Effector memory CD4-positive, alpha-beta T cell (primary cell): ENCODE data around the gene ORMDL3.
A peak's percentile ranks its signal among the peaks of the same experiment; 100 is the strongest.
"Not testable (repeated sequence)": the region's sequence is repeated elsewhere in the genome, so short reads cannot be mapped to it uniquely, and the experiment has no call there.

Source experiments
- DNase-seq, 3 donors: peaks; one replicate each; pipeline ENCODE4 v3.0.0-alpha.2; 2020
- H3K27ac ChIP-seq: 2 replicates; pipeline ENCODE4 v1.7.0; 2013; ENCODE audit warnings: mild to moderate bottlenecking, low read length, moderate library complexity; ENCODE audit not compliant: insufficient read depth, poor library complexity, severe bottlenecking
- H3K27me3 ChIP-seq: replicated peaks from 2 replicates; pipeline ENCODE4 v1.7.0; 2013; ENCODE audit warnings: mild to moderate bottlenecking, low read length; ENCODE audit not compliant: insufficient read depth, control insufficient read depth, poor library complexity, severe bottlenecking
- H3K36me3 ChIP-seq: 2 replicates; pipeline ENCODE4 v1.7.0; 2013; ENCODE audit warnings: mild to moderate bottlenecking, low read length, moderate library complexity; ENCODE audit not compliant: control insufficient read depth, insufficient read depth
- H3K4me1 ChIP-seq: 2 replicates; pipeline ENCODE4 v1.7.0; 2013; ENCODE audit warnings: low read length, mild to moderate bottlenecking; ENCODE audit not compliant: control insufficient read depth, insufficient read depth, poor library complexity, severe bottlenecking
- H3K4me3 ChIP-seq: 2 replicates; pipeline ENCODE4 v1.7.0; 2013; ENCODE audit warnings: low read length, low read depth, mild to moderate bottlenecking; ENCODE audit not compliant: insufficient read depth, poor library complexity, severe bottlenecking
- H3K9me3 ChIP-seq: 2 replicates; pipeline ENCODE4 v1.7.0; 2013; ENCODE audit warnings: mild to moderate bottlenecking, low read length, moderate library complexity; ENCODE audit not compliant: control insufficient read depth

The ORMDL3 gene

DNA sequence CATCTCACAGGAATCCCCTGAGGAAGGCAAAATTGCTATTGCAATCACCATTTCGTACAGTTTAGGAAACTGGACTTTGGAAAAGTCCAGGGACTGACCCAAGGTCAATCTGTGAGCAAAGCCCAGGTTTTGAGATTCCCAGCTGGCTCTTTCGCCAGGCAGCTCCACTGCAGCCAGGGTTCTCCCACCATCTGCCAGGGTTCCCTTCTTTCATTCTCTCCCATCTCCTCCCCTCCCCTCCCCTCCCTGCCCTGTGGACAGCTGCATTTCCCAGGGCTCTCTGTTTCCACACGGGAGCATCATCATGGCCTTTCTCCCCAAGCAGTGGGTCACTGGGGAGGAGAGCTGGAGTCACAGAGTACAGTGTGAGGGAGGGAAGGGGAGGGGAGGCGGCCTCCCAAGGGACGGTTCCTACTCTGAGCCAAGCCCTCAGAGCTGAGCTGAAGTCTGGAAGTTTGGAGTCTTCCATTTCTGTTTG, 23.5 kb upstream of the ORMDL3 start:
- Histone ChIP-seq H3K9me3 (no peaks in the 10 kb centered on the region), H3K36me3 (no peaks in the 10 kb centered on the region)

DNA sequence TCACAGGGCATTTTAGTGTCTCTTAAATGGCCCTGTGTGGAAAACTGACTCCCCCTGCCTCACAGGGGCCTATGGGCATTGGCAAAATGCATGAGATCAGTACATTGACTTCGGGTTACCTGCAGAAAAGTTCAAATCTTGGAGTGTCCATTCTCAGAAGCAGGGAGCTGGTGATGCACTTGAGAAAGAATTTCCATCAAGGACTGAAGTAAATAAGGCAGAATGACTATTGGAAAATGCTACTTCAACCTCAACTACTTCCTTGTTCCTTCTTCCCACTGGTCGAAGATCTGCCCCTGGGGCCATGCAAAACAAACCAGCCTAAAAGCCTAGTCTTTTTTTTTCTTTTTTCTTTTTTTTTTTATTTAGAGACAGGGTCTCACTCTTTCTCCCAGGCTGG, 21.6 kb upstream of the ORMDL3 start:
- H3K9me3 ChIP-seq, result no peaks in the 10 kb centered on the region
- H3K27me3 ChIP-seq, result no peaks in the 10 kb centered on the region
- no peak overlapping the region for H3K27ac ChIP-seq
- peaks cover 6% of the 10 kb centered on the region for H3K4me1 ChIP-seq
- no peak overlapping the region for H3K4me3 ChIP-seq
- no peak for DNase-seq
- no peaks in the 10 kb centered on the region for H3K36me3 ChIP-seq

More for the DNA sequence above, 23.5 kb upstream of the ORMDL3 start:
- DNase-seq, result no peak
- Histone ChIP-seq H3K4me1 (peaks cover 6% of the 10 kb centered on the region), H3K27me3 (no peaks in the 10 kb centered on the region), H3K4me3 (no peak overlapping the region), H3K27ac (no peak overlapping the region)

- H3K27me3 ChIP-seq, H3K36me3 ChIP-seq, H3K27ac ChIP-seq, H3K4me3 ChIP-seq, DNase-seq, H3K4me1 ChIP-seq, H3K9me3 ChIP-seq: not testable (repeated sequence)
Observed at GRCh38 chr17:39948489-39948828, 21.1 kb upstream of the ORMDL3 start.

- DNase-seq, result no peak
- Histone ChIP-seq H3K36me3 (no peaks in the 10 kb centered on the region), H3K27ac (no peak overlapping the region), H3K4me1 (no peaks in the 10 kb centered on the region), H3K9me3 (no peaks in the 10 kb centered on the region), H3K4me3 (no peak overlapping the region), H3K27me3 (no peaks in the 10 kb centered on the region)
Observed at GRCh38 chr17:39946551-39947330, 19.3 kb upstream of the ORMDL3 start.

- DNase-seq, result no peak
- Histone ChIP-seq H3K27me3 (no peaks in the 10 kb centered on the region), H3K4me3 (no peak overlapping the region), H3K36me3 (no peaks in the 10 kb centered on the region), H3K4me1 (peaks cover 3% of the 10 kb centered on the region), H3K9me3 (no peaks in the 10 kb centered on the region), H3K27ac (no peak overlapping the region)
Observed at GRCh38 chr17:39944393-39944711, 17.0 kb upstream of the ORMDL3 start.

DNA sequence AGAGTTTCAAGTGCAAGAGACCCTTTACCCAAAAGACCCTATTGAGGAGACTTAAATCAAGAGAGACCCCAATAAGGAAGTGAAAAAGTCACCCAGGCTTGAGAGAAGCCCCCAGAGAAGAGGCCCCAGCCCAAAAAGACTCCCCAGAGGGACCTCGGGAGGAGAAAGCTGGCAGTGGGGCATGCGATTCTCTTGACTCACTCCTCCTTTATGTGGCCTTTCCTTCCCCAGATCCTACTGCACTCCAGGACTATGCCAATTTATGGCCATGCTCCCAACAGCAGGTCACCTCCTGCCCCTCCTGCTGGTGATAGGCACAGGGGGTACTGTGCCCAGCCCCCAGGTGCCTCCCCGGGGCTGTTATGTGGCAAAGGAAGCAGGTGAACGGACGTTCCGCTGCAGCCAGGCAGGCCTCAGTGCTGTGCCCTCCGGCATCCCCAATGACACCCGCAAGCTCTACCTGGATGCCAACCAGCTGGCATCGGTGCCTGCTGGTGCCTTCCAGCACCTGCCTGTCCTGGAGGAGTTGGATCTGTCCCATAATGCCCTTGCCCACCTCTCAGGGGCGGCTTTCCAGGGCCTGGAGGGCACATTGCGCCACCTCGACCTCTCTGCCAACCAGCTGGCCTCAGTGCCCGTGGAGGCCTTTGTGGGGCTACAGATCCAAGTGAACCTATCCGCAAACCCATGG, 16.4 kb upstream of the ORMDL3 start:
- DNase-seq, result no peak
- no peaks in the 10 kb centered on the region for H3K27me3 ChIP-seq

DNA sequence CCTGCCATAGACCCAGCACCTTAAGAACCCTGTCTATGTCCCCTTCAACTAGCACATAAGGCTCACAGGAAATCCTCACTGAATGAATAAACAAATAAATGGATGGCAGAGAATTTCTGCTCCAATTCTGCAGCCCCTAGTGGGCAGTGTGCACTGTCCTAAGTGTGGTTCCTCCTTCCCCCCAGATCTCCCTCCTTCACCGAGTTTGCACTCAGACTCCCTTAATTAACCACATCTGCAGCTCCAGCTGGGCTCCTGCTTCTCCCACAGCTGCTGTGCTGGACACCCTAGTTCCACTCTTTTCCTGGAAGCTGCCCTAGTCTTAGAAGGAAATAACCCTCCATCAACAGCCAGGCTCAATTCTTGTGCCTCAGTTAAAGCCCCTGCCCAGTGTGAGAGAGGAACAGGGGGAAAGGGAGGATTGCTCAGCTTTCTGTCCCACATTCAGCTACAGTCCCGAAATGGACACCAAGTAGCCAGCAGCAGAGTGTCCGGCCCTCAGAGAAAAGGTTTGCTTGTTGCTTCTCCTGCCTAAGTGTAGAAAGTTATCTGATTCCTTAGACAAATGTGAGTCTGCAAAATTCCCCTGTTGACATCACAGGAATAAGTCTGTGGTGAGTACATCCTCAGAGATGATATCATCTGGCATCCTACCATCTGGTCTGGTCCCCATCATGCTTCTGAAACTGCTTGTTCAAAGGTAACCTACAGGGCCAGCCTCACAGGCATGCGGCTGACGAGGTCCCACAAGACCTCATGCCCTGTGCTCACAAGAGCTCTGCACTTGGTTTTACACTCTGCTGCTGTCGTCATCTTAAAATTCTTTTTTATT, 12.4 kb upstream of the ORMDL3 start:
- H3K27me3 ChIP-seq, result no peaks in the 10 kb centered on the region
- no peak overlapping the region for H3K4me3 ChIP-seq
- peaks cover 3% of the 10 kb centered on the region for H3K4me1 ChIP-seq
- peak; percentile 15 to 27 (median 19) for DNase-seq
- H3K9me3 ChIP-seq, result no peaks in the 10 kb centered on the region
- no peaks in the 10 kb centered on the region for H3K36me3 ChIP-seq
- no peak overlapping the region for H3K27ac ChIP-seq

More for the DNA sequence above, 16.4 kb upstream of the ORMDL3 start:
- H3K9me3 ChIP-seq, result no peaks in the 10 kb centered on the region
- H3K4me3 ChIP-seq, result no peak overlapping the region
- no peak overlapping the region for H3K27ac ChIP-seq
- no peaks in the 10 kb centered on the region for H3K36me3 ChIP-seq
- peaks cover 3% of the 10 kb centered on the region for H3K4me1 ChIP-seq

- H3K36me3 ChIP-seq, result no peaks in the 10 kb centered on the region
- no peaks in the 10 kb centered on the region for H3K9me3 ChIP-seq
- H3K4me3 ChIP-seq, result no peak overlapping the region
- no peak overlapping the region for H3K27ac ChIP-seq
- H3K4me1 ChIP-seq, result peaks cover 3% of the 10 kb centered on the region
- no peaks in the 10 kb centered on the region for H3K27me3 ChIP-seq
- DNase-seq, result no peak
Observed at GRCh38 chr17:39939106-39939505, 11.7 kb upstream of the ORMDL3 start.

DNA sequence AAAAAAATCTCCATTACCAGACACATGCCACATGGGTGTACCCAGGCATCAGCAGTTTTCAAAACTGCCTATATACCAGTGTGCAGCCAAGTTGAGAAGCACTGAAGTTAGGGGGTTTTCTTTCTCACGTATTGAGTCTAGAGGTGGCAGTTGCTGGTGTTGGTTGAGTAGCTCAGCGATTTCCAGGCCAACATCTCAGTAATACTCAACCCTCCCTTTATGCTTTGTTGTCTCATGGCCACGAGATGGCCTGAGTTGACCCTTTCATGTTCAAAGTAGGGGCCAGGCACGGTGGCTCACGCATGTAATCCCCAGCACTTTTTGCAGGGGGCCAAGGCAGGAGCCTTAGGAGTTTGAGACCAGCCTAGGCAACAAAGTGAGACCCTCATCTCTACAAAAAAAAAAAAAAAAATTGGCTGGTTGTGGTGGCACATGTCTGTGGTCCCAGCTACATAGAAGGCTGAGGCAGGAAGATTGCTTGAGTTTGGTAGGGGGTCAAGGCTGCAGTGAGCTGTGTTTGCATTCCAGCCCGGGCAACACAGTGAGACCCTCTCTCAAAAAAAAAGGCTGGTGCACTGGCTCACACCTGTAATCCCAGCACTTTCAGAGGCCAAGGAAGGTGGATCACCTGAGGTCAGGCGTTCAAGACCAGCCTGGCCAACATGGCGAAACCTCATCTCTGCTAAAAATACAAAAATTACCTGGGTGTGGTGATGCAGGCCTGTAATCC, 10.9 kb upstream of the ORMDL3 start:
- DNase-seq, result no peak
- Histone ChIP-seq H3K27ac (no peak overlapping the region), H3K36me3 (no peaks in the 10 kb centered on the region), H3K9me3 (no peaks in the 10 kb centered on the region), H3K27me3 (no peaks in the 10 kb centered on the region), H3K4me1 (peaks cover 3% of the 10 kb centered on the region), H3K4me3 (no peak overlapping the region)
